Adipocyte (in vitro differentiated cells): ENCODE results near the gene TBX21.
A peak's percentile ranks its signal among the peaks of the same experiment; 100 is the strongest.
"Not testable (repeated sequence)": the region's sequence is repeated elsewhere in the genome, so short reads cannot be mapped to it uniquely, and the experiment has no call there.

ENCODE experiments used
- DNase-seq: peaks from one replicate; pipeline ENCODE4 v3.0.0-alpha.2; 2015; ENCODE audit warnings: low read depth
- H3K27me3 ChIP-seq: replicated peaks from 2 replicates; pipeline ENCODE4 v1.7.0; 2013; ENCODE audit warnings: mild to moderate bottlenecking, low read length, moderate library complexity; ENCODE audit not compliant: control insufficient read depth, insufficient read depth
- H3K36me3 ChIP-seq: 2 replicates; pipeline ENCODE4 v1.7.0; 2013; ENCODE audit warnings: low read length, mild to moderate bottlenecking, moderate library complexity; ENCODE audit not compliant: control insufficient read depth, insufficient read depth, severe bottlenecking
- H3K4me1 ChIP-seq: 2 replicates; pipeline ENCODE4 v1.7.0; 2013; ENCODE audit warnings: mild to moderate bottlenecking, low read length, moderate library complexity; ENCODE audit not compliant: control insufficient read depth, insufficient read depth
- H3K4me3 ChIP-seq: 2 replicates; pipeline ENCODE4 v1.7.0; 2013; ENCODE audit warnings: mild to moderate bottlenecking, low read length, moderate library complexity
- H3K9ac ChIP-seq: 2 replicates; pipeline ENCODE4 v1.7.0; 2013; ENCODE audit warnings: mild to moderate bottlenecking, low read length, moderate library complexity
- H3K9me3 ChIP-seq: 2 replicates; pipeline ENCODE4 v1.7.0; 2013; ENCODE audit warnings: mild to moderate bottlenecking, low read length, moderate library complexity; ENCODE audit not compliant: control insufficient read depth

Gene TBX21

GRCh38 chr17:47763913-47764582, 31.0 kb downstream of the TBX21 start:
- no peak for DNase-seq
- peaks cover 40% of the 10 kb centered on the region for H3K9me3 ChIP-seq
- no peak overlapping the region for H3K4me3 ChIP-seq
- no peak overlapping the region for H3K9ac ChIP-seq
- H3K4me1 ChIP-seq, result no peaks in the 10 kb centered on the region
- no peaks in the 10 kb centered on the region for H3K36me3 ChIP-seq
- H3K27me3 ChIP-seq, result no peaks in the 10 kb centered on the region

- H3K27me3 ChIP-seq, result peaks cover 23% of the 10 kb centered on the region
- not testable (repeated sequence) for H3K36me3 ChIP-seq, H3K9ac ChIP-seq, H3K4me3 ChIP-seq, DNase-seq, H3K4me1 ChIP-seq
- H3K9me3 ChIP-seq, result peaks cover 29% of the 10 kb centered on the region
Observed at GRCh38 chr17:47773649-47774048, 40.6 kb downstream of the TBX21 start.

- Histone ChIP-seq H3K9ac (no peak overlapping the region), H3K27me3 (peaks cover 24% of the 10 kb centered on the region), H3K36me3 (no peaks in the 10 kb centered on the region), H3K4me1 (peaks cover 3% of the 10 kb centered on the region), H3K4me3 (no peak overlapping the region), H3K9me3 (peaks cover 23% of the 10 kb centered on the region)
- no peak for DNase-seq
Observed at GRCh38 chr17:47774331-47774730, 41.3 kb downstream of the TBX21 start.

- H3K9me3 ChIP-seq, result peaks cover 16% of the 10 kb centered on the region
- H3K27me3 ChIP-seq, result peaks cover 24% of the 10 kb centered on the region
- peaks cover 3% of the 10 kb centered on the region for H3K4me1 ChIP-seq
- H3K9ac ChIP-seq, result no peak overlapping the region
- H3K4me3 ChIP-seq, result no peak overlapping the region
- DNase-seq, result no peak
- H3K36me3 ChIP-seq, result no peaks in the 10 kb centered on the region
Observed at GRCh38 chr17:47774987-47775580, 42.0 kb downstream of the TBX21 start.

GRCh38 chr17:47776330-47777197, 43.5 kb downstream of the TBX21 start:
- DNase-seq, result peak; percentile 48

GRCh38 chr17:47778184-47778635, 45.2 kb downstream of the TBX21 start:
- Histone ChIP-seq H3K9me3 (peaks cover 3% of the 10 kb centered on the region), H3K27me3 (peaks cover 31% of the 10 kb centered on the region), H3K4me3 (no peak overlapping the region), H3K36me3 (no peaks in the 10 kb centered on the region), H3K4me1 (peaks cover 3% of the 10 kb centered on the region), H3K9ac (no peak overlapping the region)
- no peak for DNase-seq

More at GRCh38 chr17:47776330-47777197, 43.5 kb downstream of the TBX21 start:
- H3K36me3 ChIP-seq, result no peaks in the 10 kb centered on the region
- H3K27me3 ChIP-seq, result peaks cover 35% of the 10 kb centered on the region
- H3K4me1 ChIP-seq, result peaks cover 3% of the 10 kb centered on the region
- peaks cover 8% of the 10 kb centered on the region for H3K9me3 ChIP-seq
- no peak overlapping the region for H3K4me3 ChIP-seq
- no peak overlapping the region for H3K9ac ChIP-seq

- Histone ChIP-seq H3K27me3 (peaks cover 43% of the 10 kb centered on the region), H3K4me1 (no peaks in the 10 kb centered on the region), H3K9me3 (no peaks in the 10 kb centered on the region), H3K36me3 (no peaks in the 10 kb centered on the region), H3K4me3 (no peak overlapping the region), H3K9ac (no peak overlapping the region)
- no peak for DNase-seq
Observed at GRCh38 chr17:47781397-47781796, 48.4 kb downstream of the TBX21 start.

GRCh38 chr17:47785538-47786123, 52.6 kb downstream of the TBX21 start:
- Histone ChIP-seq H3K9me3 (no peaks in the 10 kb centered on the region), H3K4me3 (no peak overlapping the region), H3K36me3 (no peaks in the 10 kb centered on the region), H3K27me3 (peaks cover 45% of the 10 kb centered on the region), H3K9ac (no peak overlapping the region), H3K4me1 (peaks cover 2% of the 10 kb centered on the region)
- DNase-seq, result peak; percentile 29

- no peak overlapping the region for H3K9ac ChIP-seq
- H3K27me3 ChIP-seq, result peaks cover 70% of the 10 kb centered on the region
- H3K36me3 ChIP-seq, result no peaks in the 10 kb centered on the region
- DNase-seq, result peak; percentile 78
- H3K9me3 ChIP-seq, result no peaks in the 10 kb centered on the region
- H3K4me1 ChIP-seq, result peaks cover 2% of the 10 kb centered on the region
- peak overlapping the region; percentile 69 for H3K4me3 ChIP-seq
Observed at GRCh38 chr17:47789611-47790561, 56.9 kb downstream of the TBX21 start.

- Histone ChIP-seq H3K27me3 (peaks cover 71% of the 10 kb centered on the region), H3K36me3 (no peaks in the 10 kb centered on the region), H3K4me3 (no peak overlapping the region), H3K4me1 (peaks cover 2% of the 10 kb centered on the region), H3K9me3 (no peaks in the 10 kb centered on the region), H3K9ac (no peak overlapping the region)
- DNase-seq, result no peak
Observed at GRCh38 chr17:47791025-47791424, 58.0 kb downstream of the TBX21 start.
